Hematopoietic multipotent progenitor cell treated with erythropoietin and hydrocortisone succinate and interleukin-3 and kit ligand, for 6 days (in vitro differentiated cells): ENCODE results near the gene ZDHHC14.

ENCODE experiments used
- DNase-seq: peaks from one replicate; pipeline ENCODE4 v3.0.0-alpha.2; 2015

The ZDHHC14 gene

DNA sequence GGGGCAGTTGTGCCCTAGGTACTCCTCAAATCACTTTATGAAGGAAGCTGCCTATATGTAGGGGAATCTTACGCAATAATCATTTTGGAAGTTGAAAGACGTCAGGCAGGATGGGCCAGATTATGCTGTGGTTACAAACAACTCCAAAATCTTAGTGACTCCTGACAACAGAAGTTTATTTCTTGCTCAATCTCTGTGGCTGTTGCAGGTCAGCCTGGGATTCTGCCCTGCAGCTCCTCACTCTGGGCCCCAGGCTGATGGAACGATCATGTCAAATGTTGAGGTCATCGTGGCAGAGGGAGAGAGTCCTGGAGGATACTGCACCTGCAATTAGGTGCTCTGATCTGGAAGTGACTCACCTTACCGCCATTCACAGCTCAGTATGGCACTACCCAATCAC, 88.4 kb downstream of the ZDHHC14 start:
- no peak for DNase-seq

DNA sequence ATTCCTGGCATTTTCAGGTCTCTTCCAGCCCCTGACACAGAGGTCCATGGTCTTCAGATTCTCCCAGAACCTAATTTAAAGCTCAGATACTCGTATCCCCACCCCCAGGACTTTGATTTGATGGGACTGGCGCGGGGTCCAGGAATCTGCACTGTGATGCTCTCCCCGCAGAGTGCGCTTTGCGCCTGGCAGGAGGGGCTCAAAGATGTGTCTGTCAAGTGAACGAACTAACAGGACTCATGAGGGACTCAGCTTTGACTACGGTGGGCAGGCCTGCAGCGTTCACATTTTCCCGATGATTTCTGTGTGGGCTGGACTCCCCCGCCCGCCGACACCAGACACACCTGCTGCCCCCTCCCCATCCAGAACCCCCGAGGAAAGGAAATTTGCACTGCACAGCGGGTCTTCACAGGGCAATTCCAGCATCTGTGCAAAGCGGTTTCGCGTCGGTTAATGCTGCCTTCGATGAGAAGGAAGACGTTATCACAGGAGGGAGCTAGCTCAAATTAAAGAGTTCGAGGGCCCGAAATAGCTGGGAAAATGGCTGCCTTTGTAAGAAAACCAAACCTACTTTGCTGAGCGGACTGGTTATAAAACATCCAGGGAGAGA, 90.2 kb downstream of the ZDHHC14 start:
- no peak for DNase-seq

DNA sequence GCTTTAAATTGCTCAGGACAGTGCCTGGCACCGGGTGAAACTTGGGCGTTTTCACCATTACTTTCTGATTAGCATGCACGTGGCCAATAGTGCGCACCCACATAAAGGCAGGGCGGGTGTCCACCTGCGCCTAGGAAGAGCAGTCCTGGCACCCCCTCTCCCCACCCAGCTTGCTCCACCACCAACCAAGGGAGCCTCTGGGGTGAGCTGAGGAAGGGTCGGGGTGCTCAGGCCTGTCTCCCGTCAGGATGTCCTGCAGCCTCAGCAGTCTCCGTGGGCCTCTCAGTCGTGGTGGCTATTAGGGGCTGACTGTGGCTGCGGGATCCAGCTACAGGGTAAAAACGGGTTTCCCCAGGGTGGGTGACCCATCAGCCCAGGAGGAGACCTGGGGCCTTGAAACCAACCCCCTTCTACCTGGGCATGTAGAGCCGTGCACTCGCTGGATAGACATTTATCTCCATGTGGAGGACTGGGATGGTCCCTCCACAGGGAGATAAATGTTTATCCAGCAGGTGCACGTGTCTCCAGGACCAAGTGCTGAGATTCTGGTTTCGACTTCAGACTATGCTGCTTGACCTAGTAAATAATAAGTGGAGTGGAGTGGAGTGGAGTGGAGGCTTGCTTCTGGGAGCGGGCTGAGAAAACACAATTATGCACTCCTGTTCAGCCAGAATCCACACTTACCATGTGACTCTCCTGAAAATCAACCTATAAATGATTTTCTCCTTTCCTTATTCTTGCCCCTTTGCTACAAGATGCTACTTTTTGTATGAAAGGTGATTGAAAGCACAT, 91.1 kb downstream of the ZDHHC14 start:
- no peak for DNase-seq

DNA sequence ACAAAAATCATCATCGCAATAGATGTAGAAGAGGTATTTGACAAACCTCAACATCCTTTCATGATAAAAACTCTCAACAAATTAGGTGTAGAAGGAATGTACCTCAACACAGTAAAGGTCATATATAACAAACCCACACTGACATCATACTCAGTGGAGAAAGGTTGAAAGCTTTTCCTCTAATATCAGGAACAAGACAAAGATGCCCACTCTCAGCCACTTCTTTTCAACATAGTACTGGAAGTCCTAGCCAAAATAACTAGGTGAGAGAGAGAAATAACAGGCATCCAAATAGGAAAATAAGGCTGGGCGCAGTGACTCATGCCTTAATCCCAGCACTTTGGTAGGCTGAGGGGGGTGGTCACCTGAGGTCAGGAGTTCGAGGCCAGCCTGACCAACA, 95.8 kb downstream of the ZDHHC14 start:
- no peak for DNase-seq

- no peak for DNase-seq
These were observed 97.9 kb downstream of the ZDHHC14 start for GRCh38 chr6:157478926-157479325.

- no peak for DNase-seq
These were observed 98.7 kb downstream of the ZDHHC14 start for GRCh38 chr6:157479464-157480303.

DNA sequence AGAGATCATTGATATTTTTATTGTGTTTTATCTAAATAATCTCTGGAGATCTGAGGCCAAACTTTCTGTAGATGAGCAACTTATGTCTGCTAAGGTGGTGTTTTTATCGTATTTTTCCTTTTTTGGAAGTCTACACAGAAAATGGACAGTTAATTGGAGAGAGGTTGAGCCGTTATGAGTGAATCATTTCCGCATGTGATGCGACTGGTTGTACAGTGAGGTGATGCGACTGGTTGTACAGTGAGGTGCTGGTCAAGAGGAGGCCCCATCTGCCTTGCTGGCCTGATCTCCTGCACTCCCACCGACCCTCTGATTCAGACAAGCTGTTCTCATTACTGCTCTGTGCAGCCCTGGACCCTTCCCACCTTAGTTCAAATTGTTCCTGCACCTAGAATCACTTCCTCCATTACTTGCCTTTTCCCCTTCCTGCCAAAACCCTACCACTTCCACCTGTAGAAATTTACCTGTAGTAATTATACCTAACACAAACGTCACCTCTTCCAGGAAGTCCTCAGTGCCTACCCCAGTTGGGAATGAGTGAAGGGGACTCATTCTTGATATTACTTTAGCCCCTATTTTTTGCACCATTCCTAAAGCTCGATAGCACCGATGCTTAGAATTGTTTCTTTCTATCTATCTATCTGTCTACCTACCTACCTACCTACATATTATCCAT, 100.3 kb downstream of the ZDHHC14 start:
- DNase-seq, result no peak

DNA sequence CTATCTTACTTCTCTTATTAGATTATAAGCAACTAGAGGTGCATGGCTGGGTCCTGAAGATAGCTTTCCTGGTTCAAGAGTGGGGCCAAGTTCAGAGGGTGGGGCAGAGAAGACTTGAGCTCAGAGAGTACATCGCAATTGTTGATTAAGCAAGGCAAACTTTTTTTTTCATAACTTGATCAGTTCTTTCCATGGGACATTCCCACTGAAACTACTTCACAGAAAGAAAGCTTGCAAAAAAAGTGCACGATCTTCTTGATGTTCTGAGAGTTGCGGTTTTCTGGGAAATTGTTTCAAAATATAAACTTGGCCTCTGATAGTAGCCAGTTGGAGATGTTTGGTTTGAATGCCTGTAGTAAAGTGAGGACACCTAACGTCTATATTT, 100.9 kb downstream of the ZDHHC14 start:
- no peak for DNase-seq

- no peak for DNase-seq
These were observed 102.8 kb downstream of the ZDHHC14 start for GRCh38 chr6:157483770-157484169.

DNA sequence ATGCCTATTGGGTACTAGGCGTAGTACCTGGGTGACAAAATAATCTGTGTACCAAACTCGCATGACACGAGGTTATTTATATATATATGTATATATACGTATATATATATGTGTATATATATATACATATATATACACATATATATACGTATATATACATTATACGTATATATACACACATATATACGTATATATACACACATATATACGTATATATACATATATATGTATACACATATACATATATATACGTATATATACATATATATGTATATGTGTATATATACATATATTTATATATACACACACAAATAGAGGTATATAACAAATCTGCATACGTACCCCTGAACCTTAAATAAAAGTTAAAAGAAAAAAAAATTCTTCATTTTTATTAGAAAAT, 103.2 kb downstream of the ZDHHC14 start:
- DNase-seq, result no peak

GRCh38 chr6:157486572-157486971, 105.6 kb downstream of the ZDHHC14 start:
- DNase-seq, result no peak

GRCh38 chr6:157487110-157487773, 106.3 kb downstream of the ZDHHC14 start:
- DNase-seq, result no peak

DNA sequence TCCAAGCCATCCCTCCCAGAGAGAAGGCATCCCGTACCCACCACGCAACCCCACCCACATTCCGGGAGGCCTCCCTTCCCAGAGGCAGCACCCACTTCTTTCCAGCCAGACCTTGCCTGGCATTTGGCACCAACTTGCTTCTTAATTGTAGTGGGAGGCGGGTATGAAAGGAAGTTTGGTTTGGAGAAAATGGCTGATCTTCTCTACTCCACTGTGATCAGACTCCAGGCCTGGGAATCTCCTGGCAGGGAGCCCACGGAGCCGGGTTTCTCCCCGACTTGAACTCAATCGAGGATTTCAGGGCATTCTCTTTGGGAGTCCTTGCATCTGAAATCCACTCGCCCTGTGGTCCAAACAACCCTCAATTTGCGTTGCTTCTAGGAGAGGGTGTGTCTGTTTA, 107.1 kb downstream of the ZDHHC14 start:
- no peak for DNase-seq

DNA sequence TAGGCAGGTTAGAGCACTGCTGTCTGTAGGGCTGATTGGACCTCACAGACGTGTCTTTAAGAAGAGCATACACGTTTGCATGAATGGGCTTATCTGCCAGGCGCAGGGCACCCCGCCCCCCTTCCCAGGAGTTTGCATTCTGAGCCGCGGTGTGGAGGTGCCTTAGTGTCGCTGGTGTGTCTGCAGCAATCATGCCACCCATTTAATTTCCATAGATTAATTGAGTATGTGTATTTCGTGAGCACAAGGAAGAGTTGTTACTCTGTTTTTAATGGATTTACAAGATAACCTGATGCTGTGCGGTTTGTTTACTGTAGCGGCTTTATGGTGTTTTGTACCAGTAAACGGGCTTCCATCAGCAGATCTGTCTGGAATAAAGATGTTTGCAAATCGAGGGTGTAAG, 107.7 kb downstream of the ZDHHC14 start:
- DNase-seq, result peak; percentile 96

GRCh38 chr6:157490611-157491269, 109.8 kb downstream of the ZDHHC14 start:
- peak; percentile 62 for DNase-seq

GRCh38 chr6:157491571-157492232, 110.7 kb downstream of the ZDHHC14 start:
- no peak for DNase-seq

DNA sequence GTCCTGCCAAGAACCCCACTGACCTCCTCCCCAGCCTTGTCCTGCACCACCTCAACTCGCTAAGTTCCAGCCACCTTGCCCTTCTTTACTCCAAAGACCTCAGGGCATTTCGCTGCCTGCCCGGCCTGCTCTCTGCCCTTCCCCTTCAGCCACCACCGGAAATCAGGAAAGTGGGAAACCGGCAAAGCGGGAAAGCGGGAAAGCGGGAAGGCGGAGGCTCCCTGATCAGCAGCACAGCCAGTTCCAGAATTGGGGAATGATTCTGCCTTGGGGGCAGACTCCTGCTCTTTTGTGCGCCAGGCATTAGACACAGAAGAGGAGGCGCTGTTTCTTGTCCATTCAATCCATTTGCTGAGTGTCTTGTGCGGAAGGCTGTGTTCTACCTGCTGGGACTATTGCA, 111.3 kb downstream of the ZDHHC14 start:
- DNase-seq, result no peak

GRCh38 chr6:157492741-157493140, 111.8 kb downstream of the ZDHHC14 start:
- no peak for DNase-seq

DNA sequence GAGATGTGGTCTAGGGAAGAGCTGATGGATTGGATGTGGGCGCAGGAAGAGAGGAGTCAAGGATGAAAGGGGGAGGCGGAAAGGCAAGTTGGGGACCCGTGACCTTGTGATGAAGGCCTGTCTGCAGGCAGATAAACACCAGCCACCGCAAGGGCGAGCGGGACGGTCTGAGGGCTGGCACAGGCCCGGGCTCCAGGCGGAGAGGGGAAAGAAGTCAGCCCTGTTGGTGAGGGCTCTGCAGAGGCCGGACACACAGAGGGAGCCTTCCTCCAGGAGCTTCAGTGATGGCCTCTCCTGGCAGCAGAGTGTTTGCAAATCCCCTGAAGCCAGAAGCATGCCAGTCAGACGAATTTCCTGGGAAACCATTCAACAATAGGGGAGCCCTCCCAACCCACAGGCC, 112.2 kb downstream of the ZDHHC14 start:
- DNase-seq, result no peak

DNA sequence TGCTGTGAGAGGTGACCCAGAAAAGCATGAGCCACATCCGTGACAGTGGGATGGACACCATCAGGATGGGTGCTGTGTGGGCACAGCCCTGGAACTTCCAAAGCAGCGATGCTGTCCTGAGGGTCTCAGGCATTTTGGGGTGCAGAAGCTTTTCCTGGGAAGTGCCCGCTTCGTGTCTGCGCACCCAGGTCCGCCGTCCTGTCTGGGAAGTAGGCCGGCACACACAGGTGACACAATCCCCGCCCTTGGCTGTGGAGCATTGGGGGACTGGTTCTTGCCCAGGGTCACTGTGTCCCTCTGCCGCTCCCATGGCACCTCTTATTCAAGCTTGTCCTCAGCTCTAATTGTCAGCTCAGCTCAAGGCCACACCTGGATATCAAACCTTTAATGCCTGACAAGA, 112.6 kb downstream of the ZDHHC14 start:
- DNase-seq, result no peak

DNA sequence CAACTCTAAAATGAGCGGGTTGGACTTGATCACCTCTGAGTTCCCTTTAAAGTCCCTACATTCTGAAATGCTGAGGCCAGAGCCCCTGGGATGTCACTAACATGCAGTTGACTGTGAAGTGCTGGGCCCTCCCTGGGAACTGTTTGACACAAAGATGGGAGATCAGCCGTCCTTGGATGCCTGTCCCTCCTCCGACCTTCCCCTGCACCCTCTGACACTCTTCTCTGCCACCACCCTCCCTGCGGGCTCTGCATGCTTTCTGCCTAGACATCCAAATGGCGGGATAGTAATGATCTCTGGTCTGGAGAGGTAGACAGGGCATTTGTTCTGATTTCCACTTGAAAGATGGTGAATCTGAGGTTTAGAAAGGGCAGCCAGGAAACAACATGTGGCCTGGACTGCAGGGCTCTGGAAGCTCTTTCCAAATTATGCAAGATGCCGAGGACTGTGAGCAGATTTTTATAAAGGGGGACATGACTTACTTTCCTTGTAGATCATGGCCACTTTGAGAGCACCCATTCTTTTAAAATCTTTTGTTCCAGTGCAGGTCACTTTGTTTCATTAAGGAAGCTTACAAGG, 113.2 kb downstream of the ZDHHC14 start:
- no peak for DNase-seq
